Measurements from ENCODE around the gene RALGAPA2.

GRCh38 chr20:20747298-20747697 is 34.9 kb upstream of the RALGAPA2 start:
- no peak for TF ChIP-seq EZH2 (IDR thresholded peaks at IDR 0.05; ENCODE audit: borderline replicate concordance, low read depth, low read length, severe bottlenecking)
- no peak for TF ChIP-seq CTCF (IDR thresholded peaks at IDR 0.05; ENCODE audit: extremely low read depth in 1 of 2, insufficient read depth in 1 of 2, low read depth in 1 of 2, low read length in 2 of 2)
- TF ChIP-seq POLR2A (IDR thresholded peaks at IDR 0.05; ENCODE audit: low read depth, low read length): no peak
- no peak for TF ChIP-seq POLR2AphosphoS5 (IDR thresholded peaks at IDR 0.05; ENCODE audit: insufficient read depth, low read depth, low read length)
- TF ChIP-seq MYC (IDR thresholded peaks at IDR 0.05; ENCODE audit: low read depth, low read length): no peak
- no peak for TF ChIP-seq JUN (IDR thresholded peaks at IDR 0.05; ENCODE audit: borderline replicate concordance, insufficient read depth, insufficient read length, low read depth)
- TF ChIP-seq, protein P1, sequence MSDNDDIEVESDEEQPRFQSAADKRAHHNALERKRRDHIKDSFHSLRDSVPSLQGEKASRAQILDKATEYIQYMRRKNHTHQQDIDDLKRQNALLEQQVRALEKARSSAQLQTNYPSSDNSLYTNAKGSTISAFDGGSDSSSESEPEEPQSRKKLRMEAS (IDR thresholded peaks at IDR 0.05; ENCODE audit: insufficient read depth, insufficient read length): no peak
- TF ChIP-seq FOS (IDR thresholded peaks at IDR 0.05; ENCODE audit: borderline replicate concordance, insufficient read depth, low read length): no peak

Measured in endothelial cell of umbilical vein (primary cell).